Peyer's patch (tissue), 4 donors: Measurements from ENCODE around the gene SPSB4.
"Not testable (repeated sequence)": the region's sequence is repeated elsewhere in the genome, so short reads cannot be mapped to it uniquely, and the experiment has no call there.

Source experiments
- POLR2A ChIP-seq, 2 donors: fragments of 450-650 bp; IDR thresholded peaks; one replicate each; pipeline ENCODE4 v1.5.1; 2017; ENCODE audit warnings: antibody characterized with exemption in 2 of 2, mild to moderate bottlenecking in 2 of 2, moderate library complexity in 2 of 2
- TF ChIP-seq, protein P1 (sequence below), 6 experiments: fragments of 450-650 bp in 4 of 6; fragments of 200-600 bp in 2 of 6; sonication (generic) in 1 of 6; IDR thresholded peaks; one replicate each; pipeline ENCODE4 v1.5.1; 2017 to 2019; ENCODE audit warnings: antibody characterized with exemption in 6 of 6, mild to moderate bottlenecking in 3 of 6, moderate library complexity in 1 of 6

GRCh38 chr3:141017366-141018322 lies 33.5 kb upstream of the SPSB4 start:
- TF ChIP-seq, protein P1, sequence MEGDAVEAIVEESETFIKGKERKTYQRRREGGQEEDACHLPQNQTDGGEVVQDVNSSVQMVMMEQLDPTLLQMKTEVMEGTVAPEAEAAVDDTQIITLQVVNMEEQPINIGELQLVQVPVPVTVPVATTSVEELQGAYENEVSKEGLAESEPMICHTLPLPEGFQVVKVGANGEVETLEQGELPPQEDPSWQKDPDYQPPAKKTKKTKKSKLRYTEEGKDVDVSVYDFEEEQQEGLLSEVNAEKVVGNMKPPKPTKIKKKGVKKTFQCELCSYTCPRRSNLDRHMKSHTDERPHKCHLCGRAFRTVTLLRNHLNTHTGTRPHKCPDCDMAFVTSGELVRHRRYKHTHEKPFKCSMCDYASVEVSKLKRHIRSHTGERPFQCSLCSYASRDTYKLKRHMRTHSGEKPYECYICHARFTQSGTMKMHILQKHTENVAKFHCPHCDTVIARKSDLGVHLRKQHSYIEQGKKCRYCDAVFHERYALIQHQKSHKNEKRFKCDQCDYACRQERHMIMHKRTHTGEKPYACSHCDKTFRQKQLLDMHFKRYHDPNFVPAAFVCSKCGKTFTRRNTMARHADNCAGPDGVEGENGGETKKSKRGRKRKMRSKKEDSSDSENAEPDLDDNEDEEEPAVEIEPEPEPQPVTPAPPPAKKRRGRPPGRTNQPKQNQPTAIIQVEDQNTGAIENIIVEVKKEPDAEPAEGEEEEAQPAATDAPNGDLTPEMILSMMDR (IDR thresholded peaks at IDR 0.05) = not testable (repeated sequence)
- TF ChIP-seq POLR2A (IDR thresholded peaks at IDR 0.05) = not testable (repeated sequence)
